GM18511 (cell line): ENCODE measurements around the gene SLC22A23.

Source experiments
- ATAC-seq: cut with Tn5 transposase; IDR thresholded peaks from one replicate; pipeline ENCODE4 v1.9.1; 2021; ENCODE audit warnings: mild to moderate bottlenecking, moderate library complexity; ENCODE audit not compliant: unreplicated experiment

The SLC22A23 gene

DNA sequence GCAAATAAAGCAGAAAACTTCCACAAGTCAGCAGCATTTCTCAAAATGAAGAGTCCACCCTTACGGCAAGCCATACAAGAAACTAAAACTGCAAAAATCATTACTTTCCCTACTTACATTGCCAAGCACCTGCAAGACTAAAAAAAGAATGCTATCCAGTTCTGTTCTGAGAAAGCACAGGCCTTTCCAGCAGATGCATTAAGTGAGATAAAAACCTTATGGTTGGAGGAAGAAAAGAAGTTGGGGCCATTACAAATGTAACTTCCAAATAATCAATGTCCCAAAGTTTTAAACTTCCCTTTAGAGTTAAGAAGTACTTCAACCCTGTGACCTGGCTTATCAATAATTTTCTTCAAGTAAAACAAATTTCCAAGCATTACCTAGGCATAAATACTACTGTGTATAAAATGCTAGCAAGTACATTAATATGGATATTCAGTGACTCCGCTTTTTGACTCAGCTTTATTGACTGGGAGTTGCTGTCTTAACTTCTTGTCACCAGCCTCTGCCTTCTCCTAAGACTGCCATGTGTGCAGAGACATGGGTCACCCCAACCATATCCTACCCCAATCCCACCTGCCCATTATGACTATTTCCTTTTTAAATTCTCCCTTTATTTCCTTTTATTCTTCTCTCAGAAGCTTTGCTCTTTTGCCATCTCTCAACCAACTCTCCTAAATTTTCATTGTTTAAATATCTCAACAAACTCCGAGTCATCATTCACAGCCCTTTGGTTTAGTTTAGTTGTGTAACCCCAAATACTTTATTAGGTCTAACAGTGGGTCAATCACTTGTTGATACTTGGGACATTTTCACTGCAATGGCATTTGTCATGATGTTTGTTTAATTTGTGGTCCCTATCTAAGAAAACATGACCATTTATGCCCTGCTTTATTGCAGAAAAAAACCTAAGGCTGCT lies 49.7 kb downstream of the SLC22A23 start:
- ATAC-seq = no peak

- no peak for ATAC-seq
These were observed 50.5 kb downstream of the SLC22A23 start for GRCh38 chr6:3406362-3406821.

DNA sequence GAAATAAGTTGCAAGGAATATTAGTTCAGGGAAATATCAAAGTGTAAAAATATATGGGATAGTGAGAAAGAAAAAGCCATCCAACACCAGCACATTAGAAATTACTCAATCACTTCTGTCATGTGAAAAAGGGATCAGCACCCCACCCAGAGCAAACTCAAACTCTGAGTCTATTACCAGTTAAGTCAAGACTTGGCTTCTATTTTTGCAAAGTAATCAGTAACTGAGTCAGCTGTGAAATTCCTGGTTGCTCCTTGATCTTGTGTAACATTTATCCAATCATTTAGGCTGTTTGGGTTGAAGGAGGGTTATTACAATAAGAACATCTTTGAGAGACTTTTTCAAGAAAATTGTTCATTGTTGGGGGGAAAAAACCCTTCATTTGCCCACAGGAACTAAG lies 51.2 kb downstream of the SLC22A23 start:
- ATAC-seq = no peak

- no peak for ATAC-seq
These were observed 51.7 kb downstream of the SLC22A23 start for GRCh38 chr6:3405182-3405518.

DNA sequence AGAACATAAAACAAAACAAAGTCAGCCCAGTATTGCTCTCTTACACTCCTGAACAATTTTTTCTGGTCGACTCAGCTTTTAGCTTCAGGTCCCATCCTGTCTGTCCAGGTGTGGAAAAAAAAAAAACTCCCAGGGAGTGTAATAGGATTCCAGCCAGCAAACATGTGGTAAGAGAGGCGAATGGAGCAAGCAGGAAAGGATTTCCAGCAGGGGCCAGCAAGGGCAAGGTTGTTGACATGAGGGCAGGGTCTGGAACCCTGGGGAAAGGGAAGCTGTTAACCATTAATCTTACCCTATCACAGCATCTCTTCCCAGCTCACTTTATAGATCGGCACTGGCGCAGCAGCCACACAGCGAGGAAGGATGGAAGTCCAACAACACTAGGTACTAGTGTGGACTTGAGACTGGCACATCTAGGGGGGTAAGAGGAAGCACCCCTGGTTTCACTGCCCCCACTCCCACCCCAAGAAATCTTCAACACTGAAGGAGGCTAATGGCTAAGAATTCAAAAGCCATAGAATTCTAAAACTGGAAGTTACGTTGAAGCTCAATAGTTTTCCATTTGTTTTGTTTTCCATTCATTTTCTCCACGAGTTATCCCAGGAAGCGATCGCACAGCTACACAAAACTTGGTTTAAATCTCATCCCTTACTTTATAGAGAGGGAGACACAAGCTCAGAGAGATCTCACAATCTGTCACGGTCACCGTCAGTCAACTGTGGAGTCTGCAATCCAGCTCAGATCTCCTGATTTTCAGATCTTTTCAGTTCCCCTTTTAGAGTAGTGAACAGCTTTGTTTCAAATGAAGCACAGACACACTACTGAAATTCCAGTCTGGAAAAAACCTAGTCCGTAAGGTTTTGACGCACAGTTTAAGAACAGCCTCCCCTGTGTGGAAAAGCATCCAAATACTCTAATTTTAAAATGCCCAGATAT lies 53.3 kb downstream of the SLC22A23 start:
- no peak for ATAC-seq

- ATAC-seq = no peak
These were observed 54.3 kb downstream of the SLC22A23 start for GRCh38 chr6:3402310-3403237.

- no peak for ATAC-seq
These were observed 56.7 kb downstream of the SLC22A23 start for GRCh38 chr6:3400162-3400561.

DNA sequence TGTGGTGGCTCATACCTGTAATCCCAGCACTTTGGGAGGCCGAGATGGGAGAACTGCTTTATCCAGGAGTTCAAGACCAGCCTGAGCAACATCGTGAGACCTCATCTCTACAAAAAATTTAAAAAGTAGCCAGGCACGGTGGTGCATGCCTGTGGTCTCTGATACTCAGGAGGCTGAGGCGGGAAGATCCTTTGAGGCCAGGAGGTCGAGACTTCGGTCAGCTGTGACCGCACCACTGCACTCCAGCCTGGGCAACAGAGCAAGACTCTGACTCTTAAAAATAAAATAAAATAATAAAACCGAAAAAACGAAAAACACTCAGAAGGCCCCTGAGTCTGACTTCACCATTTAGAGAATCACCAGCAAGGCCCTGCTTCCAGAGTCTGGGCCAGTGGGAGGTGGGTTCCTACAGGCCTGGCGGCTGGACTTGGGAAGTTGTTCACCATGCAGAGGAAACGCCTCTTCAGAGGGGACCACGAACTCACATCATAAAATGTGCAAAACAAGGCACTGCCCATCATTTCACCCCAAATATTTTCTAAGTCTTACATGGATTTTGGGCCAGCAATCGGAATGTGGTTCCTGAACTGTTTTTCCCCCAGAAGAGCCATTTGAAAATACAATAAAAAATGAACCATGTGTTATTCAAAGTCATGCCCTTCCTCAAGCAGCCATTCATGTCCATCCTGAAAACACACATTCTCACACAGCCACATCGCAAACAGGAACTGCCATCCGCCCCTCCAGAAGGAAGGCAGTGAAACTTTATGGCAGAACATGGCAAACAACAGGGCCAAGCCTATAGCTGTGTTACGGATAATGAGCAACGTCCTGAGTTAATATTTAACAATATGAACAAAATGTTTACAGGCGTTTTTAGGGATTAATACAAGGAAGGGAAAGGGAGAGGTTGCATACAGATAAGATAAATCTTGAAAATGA lies 57.8 kb downstream of the SLC22A23 start:
- ATAC-seq = no peak

- no peak for ATAC-seq
These were observed 58.7 kb downstream of the SLC22A23 start for GRCh38 chr6:3398165-3398562.

- ATAC-seq = no peak
These were observed 59.4 kb downstream of the SLC22A23 start for GRCh38 chr6:3397229-3398164.

DNA sequence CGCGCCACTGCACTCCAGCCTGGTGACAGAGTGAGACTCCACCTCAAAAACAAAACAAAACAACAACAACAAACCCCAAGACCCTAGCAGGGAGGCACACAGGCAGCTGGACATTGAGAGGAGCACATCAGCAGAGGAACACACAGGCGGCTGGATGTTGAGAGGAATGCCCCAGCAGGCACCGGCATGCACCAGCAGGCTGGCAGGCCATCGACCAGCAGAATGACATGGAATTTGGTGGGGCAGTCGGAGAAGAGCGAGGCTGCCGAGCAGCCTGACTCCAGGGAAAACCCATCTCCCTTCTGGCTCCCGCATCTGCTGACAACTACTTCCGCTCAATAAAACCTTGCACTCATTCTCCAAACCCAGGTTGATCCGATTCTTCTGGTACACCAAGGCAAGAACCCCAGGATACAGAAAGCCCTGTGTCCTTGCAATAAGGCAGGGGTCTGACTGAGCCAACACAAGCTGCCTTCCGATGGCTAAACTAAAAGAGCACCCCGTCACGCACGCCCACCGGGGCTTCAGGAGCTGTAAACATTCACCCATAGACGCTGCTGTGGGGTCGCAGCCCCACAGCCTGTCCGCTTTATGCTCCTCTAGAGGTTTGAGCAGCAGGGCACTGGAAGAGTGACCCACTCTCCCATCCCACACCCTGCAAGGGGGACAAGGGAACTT lies 60.2 kb downstream of the SLC22A23 start:
- ATAC-seq = no peak

DNA sequence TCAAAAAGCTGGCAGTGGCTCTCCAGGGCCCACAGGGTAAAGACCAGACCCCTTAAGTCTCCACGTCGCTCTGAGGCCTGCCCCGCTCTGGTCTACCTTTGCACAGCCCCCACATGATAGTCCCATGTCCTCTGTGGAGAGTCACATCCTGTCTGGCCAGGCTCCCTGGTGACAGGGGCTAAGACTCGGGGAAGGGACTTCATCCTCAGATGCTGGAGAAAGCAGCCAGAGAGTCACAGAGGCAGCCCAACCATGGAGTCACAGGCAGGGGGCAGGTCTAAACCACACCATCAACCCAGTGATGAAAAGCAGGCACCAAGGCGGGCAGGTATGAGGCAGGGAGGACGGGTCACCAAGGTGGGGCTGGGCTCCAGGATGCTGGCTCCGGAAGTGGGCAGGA lies 62.2 kb downstream of the SLC22A23 start:
- ATAC-seq = no peak

GRCh38 chr6:3393836-3394202 lies 63.0 kb downstream of the SLC22A23 start:
- ATAC-seq = no peak

GRCh38 chr6:3392930-3393835 lies 63.7 kb downstream of the SLC22A23 start:
- no peak for ATAC-seq

- no peak for ATAC-seq
These were observed 64.9 kb downstream of the SLC22A23 start for GRCh38 chr6:3391902-3392458.

DNA sequence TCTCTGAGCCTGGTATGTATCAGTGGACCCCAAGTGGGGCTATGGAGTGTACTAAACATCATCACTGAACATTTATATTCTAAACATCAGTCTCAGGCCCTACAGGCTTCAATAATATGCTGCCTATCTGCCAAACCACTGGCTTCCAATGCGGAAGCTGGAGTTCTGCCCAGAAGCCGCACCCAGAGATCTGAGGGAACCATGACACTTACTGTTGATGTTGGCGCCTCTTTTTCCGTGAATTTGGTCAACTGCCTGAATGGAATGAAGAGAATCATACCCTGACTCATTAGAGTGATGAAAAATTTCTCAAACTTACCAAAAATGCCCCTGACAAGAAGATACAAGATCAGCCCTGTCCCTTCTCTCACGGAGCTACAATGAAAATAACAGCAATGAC lies 66.2 kb downstream of the SLC22A23 start:
- ATAC-seq = no peak
